ENCODE data around the gene COL4A6. TPM values are rescaled to one million over a fixed set of nuclear protein-coding genes. Genes with fewer than 3 reads are reported as not detected.

The COL4A6 gene
- total and polyA plus RNA-seq, 2 experiments from 2014 or later = 40.1 to 95.2 TPM

GRCh38 chrX:108245462-108245861, 192.8 kb downstream of the COL4A6 start:
- Histone ChIP-seq H3K27me3 (no peaks in the 10 kb centered on the region), H3K4me1 (ENCODE audit: low read depth) (no peaks in the 10 kb centered on the region), H3K36me3 (no peaks in the 10 kb centered on the region), H3K27ac (no peak overlapping the region), H3K9me3 (ENCODE audit: low read depth) (no peaks in the 10 kb centered on the region), H3K4me3 (no peak overlapping the region)
- TF ChIP-seq CTCF (IDR thresholded peaks at IDR 0.05; ENCODE audit: low read depth, low read length) = no peak
- DNase-seq (ENCODE audit: low read depth in 1 of 2, low spot score in 1 of 2) = no peak

- Histone ChIP-seq H3K36me3 (no peaks in the 10 kb centered on the region), H3K27ac (no peak overlapping the region), H3K4me3 (no peak overlapping the region), H3K9me3 (ENCODE audit: low read depth) (no peaks in the 10 kb centered on the region), H3K4me1 (ENCODE audit: low read depth) (no peaks in the 10 kb centered on the region), H3K27me3 (no peaks in the 10 kb centered on the region)
- TF ChIP-seq CTCF (IDR thresholded peaks at IDR 0.05; ENCODE audit: low read depth, low read length) = no peak
- DNase-seq (ENCODE audit: low read depth in 1 of 2, low spot score in 1 of 2) = no peak
Measured at GRCh38 chrX:108235986-108236385, 202.2 kb downstream of the COL4A6 start.

GRCh38 chrX:108230574-108230973, 207.6 kb downstream of the COL4A6 start:
- H3K4me3 ChIP-seq = no peak overlapping the region
- no peaks in the 10 kb centered on the region for H3K27me3 ChIP-seq
- H3K27ac ChIP-seq = no peak overlapping the region
- no peak for TF ChIP-seq CTCF (IDR thresholded peaks at IDR 0.05; ENCODE audit: low read depth, low read length)
- H3K9me3 ChIP-seq (ENCODE audit: low read depth) = no peaks in the 10 kb centered on the region
- H3K4me1 ChIP-seq (ENCODE audit: low read depth) = no peaks in the 10 kb centered on the region
- H3K36me3 ChIP-seq = no peaks in the 10 kb centered on the region
- no peak for DNase-seq (ENCODE audit: low read depth in 1 of 2, low spot score in 1 of 2)

GRCh38 chrX:108224727-108225621, 213.2 kb downstream of the COL4A6 start:
- Histone ChIP-seq H3K4me3 (no peak overlapping the region), H3K27me3 (no peaks in the 10 kb centered on the region), H3K9me3 (ENCODE audit: low read depth) (no peaks in the 10 kb centered on the region), H3K4me1 (ENCODE audit: low read depth) (no peaks in the 10 kb centered on the region), H3K36me3 (no peaks in the 10 kb centered on the region), H3K27ac (no peak overlapping the region)
- peak; percentile 52 to 73 for DNase-seq (ENCODE audit: low read depth in 1 of 2, low spot score in 1 of 2)
- TF ChIP-seq CTCF (IDR thresholded peaks at IDR 0.05; ENCODE audit: low read depth, low read length) = peak; percentile 48

DNA sequence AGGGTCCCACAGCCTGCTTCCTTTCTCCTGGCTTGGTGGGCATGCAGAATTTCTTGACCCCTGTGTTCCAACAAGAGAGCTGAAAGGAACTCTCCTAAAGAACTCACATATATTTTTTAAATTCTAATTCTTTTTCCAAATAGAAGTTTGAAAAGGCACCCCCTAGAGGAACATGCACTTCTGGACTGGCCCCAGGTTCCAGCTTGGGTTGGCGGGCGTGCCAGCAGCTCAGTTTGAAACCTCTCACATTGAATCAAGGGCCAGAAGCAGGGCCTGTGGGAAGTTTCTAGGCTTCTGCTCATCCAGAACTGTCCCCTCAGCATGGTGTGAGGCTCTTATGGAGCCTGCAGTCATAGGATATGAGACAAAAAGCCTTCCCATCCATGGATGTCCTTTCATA, 214.0 kb downstream of the COL4A6 start:
- Histone ChIP-seq H3K27ac (no peak overlapping the region), H3K27me3 (no peaks in the 10 kb centered on the region), H3K36me3 (no peaks in the 10 kb centered on the region), H3K4me3 (no peak overlapping the region), H3K9me3 (ENCODE audit: low read depth) (no peaks in the 10 kb centered on the region), H3K4me1 (ENCODE audit: low read depth) (no peaks in the 10 kb centered on the region)
- DNase-seq (ENCODE audit: low read depth in 1 of 2, low spot score in 1 of 2) = no peak
- no peak for TF ChIP-seq CTCF (IDR thresholded peaks at IDR 0.05; ENCODE audit: low read depth, low read length)
